GM12872 (cell line): ENCODE measurements around the gene PRPF40B.

ENCODE experiments used
- TF ChIP-seq, protein P1 (sequence below): IDR thresholded peaks from 3 replicates; pipeline ENCODE4 v1.5.1; 2011; ENCODE audit warnings: low read depth, mild to moderate bottlenecking, low read length, moderate library complexity; ENCODE audit not compliant: insufficient read depth

Gene PRPF40B

DNA sequence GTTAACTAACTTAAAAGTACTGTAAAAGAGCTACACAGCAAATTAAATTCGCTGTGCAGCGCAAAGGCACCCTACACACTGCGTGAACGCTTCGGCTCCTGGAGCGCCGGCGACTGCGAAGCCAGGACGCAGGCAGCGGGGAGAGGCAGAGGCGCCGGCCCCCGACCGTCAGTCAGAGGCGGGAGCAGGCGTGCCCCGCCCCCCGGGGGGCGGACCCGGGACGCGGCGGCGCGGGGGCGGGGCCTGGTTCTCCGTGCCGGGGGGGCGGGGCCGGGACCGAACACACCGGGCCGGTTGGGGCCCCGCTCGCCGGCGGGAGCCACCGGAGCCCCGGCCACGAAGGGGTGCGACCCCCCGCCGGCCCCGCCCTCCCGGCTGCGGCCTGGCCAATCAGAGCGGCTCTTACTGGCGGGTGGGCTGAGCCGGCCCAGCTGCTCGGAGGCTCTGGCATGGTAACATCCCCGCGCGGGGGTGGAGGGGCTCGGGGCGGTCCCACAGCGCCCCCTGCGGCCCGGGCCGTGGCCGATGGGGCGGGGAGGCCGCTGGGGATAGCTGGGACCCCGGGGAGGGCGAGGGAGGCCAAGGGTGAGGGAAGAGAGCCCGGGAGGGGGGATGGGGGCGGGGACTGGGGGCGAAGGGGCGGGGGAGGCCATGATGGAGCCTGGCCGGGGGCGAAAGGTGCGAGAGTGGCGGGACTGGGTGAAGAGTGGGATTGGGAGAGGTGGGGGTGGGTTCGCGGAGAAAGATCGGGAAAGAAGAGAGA lies at the start of gene PRPF40B:
TSS of gene PRPF40B (plus strand) at position 420 of the 763 bp plus-strand sequence. CDS start at position 450, 30 bp downstream.
- TF ChIP-seq, protein P1, sequence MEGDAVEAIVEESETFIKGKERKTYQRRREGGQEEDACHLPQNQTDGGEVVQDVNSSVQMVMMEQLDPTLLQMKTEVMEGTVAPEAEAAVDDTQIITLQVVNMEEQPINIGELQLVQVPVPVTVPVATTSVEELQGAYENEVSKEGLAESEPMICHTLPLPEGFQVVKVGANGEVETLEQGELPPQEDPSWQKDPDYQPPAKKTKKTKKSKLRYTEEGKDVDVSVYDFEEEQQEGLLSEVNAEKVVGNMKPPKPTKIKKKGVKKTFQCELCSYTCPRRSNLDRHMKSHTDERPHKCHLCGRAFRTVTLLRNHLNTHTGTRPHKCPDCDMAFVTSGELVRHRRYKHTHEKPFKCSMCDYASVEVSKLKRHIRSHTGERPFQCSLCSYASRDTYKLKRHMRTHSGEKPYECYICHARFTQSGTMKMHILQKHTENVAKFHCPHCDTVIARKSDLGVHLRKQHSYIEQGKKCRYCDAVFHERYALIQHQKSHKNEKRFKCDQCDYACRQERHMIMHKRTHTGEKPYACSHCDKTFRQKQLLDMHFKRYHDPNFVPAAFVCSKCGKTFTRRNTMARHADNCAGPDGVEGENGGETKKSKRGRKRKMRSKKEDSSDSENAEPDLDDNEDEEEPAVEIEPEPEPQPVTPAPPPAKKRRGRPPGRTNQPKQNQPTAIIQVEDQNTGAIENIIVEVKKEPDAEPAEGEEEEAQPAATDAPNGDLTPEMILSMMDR = peak; percentile 54; the same call in 2 of the 3 replicates

DNA sequence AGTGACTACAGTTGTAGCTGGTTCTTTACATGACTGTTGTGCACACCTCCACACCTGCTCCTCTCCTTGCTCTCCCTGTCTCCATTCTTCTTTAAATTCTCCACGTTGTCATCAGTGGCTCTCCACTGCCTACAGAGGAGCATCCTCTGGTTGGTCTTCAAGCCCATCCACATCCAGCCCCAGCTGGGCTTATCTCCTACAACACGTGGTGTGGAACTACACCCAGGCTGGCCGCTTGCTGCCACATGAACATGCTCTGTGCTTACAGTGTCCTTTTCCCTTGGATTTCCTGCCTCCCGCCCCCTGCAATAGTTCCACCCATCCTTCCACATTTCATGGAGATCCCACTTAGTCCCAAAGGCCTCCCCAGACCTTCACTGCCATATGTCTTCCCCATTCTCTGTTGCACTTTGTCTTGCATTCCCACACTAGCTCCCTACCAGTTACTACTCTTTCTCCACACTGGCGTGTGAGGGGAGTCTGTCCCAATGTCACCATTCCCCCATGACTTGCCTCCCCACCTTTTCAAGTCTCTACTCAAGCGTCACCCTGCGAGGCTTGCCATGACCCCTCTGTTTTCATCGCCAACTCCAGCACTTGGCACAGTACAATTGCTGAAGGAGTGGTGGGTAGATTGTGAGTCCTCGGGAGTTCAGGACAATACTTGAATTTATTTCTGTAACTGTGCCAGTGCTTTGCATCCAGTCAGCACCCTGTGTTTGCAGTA lies 45.6 kb upstream of the PRPF40B start:
- TF ChIP-seq, protein P1 = no peak

DNA sequence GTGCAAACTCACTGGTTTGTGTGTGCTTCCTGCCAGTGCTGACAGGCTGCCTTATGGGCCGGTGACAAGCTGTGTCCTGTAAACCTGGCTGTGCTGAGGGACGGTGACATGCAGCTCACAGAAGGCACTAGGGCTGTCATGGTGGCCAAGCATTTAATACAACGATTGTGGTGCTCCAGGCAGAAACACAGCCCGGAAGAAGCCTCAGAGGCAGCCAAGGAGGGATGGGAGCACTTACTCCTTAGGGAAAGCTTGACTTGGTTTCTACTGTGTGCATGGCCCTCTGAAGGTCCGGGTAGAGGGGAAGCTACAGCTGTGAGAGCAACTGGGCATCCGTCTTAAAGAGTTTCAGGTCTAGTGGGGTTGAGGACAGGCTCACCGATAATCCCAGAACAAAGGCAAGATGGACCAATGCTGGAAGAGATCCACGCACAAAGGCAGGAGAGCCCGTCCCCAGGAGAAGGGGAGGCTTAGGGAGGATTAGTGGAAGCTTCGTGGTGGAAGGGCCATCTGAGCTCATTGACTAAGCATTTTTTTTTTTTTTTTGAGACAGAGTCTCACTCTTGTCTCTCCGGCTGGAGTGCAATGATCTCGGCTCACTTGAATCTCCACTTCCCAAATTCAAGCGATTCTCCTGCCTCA lies 44.8 kb upstream of the PRPF40B start:
- TF ChIP-seq, protein P1 = no peak

DNA sequence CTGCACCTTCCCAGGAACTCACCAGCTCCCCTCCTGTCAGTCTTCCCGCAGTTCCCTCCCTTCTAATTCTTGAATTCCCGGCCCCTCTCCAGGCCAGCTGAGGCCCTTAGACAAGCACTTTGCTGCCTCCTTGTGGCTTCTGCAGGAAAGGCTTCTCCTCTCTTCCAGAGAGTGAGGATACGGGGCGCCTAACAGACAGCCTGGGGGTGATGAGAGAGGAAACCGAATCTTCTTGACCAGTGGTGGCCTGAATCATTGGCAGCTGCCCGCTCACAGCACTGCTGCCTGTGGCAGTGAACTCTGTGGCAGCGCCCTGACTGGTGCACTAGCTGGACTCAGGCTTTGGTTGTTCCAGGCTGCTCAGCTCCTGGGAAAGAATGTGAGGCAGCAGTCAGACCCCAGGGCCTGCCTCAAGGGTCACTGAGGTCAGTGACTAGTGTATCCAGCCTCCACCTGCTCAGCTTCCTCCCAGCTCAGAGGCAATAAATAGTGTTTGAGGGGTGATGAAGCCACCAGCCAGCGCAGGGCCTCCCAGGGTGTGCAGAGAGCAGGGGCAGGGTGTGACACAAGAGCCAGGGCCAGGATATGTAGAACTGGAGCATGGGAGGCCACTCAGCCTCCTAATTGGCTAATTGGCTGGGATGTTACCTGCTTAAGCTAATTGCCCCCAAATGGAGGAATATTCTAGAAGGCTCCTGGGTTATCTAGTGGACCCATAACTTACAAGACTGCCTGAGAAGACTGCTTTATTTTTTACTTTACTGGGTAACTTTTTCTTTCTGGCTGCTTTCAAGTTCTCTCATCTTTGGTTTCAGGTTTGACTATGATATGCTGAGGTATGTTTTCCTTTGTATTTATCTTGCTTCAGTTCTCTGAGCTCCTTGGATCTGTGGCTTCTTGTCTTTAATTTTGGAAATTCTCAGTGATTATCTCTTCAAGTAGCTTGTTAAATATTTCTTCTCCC lies 42.5 kb upstream of the PRPF40B start:
- TF ChIP-seq, protein P1 = peak; percentile 91

DNA sequence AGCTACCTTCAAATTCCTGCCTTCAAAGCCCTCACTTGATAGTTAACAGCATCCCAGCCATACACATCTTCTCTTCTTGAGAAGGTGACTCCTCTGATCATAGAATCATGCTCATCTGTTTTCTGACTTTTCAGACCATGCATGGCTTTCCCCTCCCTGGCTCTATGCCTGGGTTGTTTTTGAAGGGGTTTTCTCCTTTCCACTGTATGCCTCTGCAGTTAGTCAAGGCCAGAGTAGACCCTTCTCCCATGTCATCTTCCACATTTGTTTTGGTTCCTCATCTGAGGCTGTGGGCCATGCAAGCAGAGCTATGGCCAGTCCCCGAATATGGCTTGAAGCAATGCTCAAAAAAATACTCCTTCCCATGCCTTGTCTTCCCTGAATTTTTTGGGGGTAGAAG lies 41.2 kb upstream of the PRPF40B start:
- TF ChIP-seq, protein P1 = no peak

DNA sequence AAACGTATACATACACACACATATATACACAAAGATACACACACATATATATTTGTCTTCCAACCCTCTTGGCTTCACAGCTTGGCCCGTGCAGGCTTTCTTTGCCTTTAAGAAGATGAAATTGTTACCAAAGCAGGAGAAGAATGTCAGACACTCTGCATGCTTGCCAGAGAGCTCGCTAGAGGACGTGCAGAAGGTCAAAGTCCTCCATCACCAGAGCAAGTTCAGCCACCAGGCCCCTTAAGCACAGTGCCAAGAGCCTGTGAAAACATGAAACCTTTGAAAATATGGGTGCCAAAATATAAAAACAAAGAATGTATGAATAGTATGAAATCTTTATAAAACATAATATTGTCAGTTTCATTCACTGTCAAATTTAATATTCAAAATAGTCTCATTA lies 40.5 kb upstream of the PRPF40B start:
- TF ChIP-seq, protein P1 = no peak
